NCI-H2081 treated with DMSO at 0.1 percent for 48 hours (cell line): Measurements from ENCODE around the gene ESD.
"Not testable (repeated sequence)": the region's sequence is repeated elsewhere in the genome, so short reads cannot be mapped to it uniquely, and the experiment has no call there.

Experiments used
- DNase-seq: peaks from one replicate; lab custom pipeline; 2025; lab: John Stamatoyannopoulos, UW

ESD gene, protein sequence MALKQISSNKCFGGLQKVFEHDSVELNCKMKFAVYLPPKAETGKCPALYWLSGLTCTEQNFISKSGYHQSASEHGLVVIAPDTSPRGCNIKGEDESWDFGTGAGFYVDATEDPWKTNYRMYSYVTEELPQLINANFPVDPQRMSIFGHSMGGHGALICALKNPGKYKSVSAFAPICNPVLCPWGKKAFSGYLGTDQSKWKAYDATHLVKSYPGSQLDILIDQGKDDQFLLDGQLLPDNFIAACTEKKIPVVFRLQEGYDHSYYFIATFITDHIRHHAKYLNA

GRCh38 chr13:46796515-46797474 lies at the start of gene ESD:
ESD (minus strand) TSS chr13:46797161; CDS start chr13:46791413, 5,748 bp downstream.
- peak; percentile 12 for DNase-seq

DNA sequence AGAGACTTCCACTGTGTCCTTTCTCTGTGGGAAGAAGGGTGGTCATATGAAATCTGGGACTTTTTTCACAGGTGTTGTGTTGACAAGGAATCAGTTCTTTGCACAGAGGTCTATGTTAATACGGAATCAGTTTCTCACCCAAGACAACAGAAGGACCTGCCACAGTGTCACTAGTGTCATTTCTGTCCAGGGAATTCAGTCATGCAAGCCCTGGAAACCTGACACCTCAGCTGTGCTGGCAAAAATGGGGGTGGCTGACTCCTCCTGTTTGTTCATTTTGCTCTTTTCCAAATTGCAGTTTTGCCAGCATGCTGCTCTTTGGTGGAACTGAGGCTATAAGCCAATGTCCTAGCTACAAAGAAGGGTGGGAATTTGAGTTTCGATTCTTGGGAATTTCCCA lies 49.8 kb upstream of the ESD start:
- no peak for DNase-seq

DNA sequence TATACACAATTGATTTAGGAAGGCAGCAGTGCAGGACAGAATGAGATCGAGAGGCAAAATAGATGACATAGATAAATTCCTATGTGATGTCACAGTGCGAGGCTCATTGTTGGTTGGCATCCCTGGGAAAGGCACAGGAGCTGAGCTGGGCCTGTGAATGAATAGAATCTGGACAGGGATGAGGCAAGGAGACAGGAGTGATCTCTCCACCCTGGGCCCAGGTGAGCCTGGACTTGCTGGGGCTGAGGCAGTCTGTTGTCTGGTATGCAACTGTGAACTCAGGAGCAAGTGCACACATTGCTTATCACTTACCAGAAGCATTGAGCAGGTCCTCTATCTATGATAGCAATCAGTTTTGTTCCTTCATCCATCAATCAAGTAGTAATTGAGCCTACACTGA lies 48.2 kb upstream of the ESD start:
- DNase-seq: no peak

DNA sequence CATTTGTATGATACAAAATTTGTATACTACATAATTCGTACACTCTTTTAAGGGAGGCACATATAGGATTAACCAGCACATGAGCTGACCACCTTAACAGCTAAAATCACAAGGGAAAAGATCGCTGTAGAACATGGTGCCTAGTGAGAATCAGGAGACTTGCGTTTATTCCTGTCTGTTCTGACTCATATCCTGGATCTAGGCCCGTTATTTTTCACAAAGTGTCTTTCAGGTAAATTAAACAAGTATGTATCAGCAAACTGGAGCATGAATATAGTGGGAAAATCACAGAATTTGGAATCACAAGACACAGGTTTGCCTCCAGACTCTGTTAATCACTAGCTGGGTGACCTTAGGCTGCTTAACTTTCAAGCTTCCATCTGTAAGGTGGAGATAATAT lies 47.5 kb upstream of the ESD start:
- no peak for DNase-seq

DNA sequence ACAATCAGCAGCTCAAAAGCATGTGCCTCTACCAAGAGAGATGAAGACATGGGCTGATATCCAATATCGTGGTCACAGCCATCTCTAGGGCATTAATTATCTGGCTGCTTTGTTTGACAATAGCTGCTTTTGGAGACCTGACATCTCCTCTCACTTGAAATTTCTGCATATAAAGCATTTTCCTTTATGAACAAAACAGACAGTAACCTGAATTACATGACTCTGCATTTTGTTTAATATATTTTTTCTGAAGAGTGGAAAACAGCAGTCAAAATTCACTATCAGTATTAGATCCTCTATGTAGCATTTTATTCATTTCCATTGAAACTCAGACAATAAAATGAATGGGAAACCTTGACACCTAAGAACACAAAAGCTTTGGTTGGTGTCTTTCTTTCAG lies 42.4 kb upstream of the ESD start:
- DNase-seq: no peak

DNA sequence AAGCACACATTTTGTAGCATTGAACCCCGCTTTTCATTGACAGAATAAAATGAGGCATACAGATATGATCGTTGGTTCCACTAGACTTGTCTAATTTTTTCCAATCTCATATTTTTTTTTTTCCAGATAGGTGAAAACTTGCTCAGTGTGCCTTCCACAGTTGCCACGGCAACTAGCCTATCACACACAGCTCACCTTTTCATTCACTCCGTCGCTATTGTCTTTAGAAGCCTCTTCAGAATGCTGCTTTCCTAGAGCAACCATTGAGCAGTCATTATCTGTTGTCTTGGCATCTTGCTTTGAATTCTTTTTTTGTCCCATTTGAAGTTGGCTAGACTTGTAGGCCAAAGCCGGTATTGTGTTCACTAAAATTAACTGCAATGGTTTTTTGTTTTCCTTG lies 37.7 kb upstream of the ESD start:
- DNase-seq: no peak

- DNase-seq: peak; percentile 6
These were observed 34.7 kb upstream of the ESD start for GRCh38 chr13:46831588-46832194.

DNA sequence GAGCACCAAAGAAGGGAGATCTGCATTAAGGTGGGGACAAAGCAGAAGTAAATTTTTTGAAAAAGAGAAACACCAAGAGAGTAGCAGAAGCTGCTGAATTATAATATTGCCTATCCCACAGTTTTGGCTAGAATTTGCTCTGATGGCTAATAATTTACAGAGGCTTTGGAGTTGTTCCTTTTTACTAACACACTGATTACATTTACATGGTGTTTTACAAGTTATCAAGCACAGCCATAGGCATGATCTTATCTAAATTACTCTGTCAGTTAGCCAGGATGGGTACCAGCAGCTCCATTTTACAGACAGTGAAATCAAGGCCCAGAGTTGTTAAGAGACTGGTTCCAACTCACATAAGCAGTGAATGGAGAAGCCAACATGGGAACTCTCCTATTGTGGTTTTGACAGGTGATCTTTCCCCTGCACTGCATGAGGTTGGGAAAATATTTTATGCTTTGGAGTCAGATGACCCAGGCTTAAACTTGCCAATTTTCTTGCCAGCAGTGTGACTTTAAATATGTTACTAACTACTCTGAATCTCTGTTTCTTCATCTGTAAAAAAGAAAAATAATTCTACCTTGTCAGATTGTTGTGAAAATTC lies 33.5 kb upstream of the ESD start:
- DNase-seq: no peak

GRCh38 chr13:46822551-46822950 lies 25.6 kb upstream of the ESD start:
- no peak for DNase-seq

DNA sequence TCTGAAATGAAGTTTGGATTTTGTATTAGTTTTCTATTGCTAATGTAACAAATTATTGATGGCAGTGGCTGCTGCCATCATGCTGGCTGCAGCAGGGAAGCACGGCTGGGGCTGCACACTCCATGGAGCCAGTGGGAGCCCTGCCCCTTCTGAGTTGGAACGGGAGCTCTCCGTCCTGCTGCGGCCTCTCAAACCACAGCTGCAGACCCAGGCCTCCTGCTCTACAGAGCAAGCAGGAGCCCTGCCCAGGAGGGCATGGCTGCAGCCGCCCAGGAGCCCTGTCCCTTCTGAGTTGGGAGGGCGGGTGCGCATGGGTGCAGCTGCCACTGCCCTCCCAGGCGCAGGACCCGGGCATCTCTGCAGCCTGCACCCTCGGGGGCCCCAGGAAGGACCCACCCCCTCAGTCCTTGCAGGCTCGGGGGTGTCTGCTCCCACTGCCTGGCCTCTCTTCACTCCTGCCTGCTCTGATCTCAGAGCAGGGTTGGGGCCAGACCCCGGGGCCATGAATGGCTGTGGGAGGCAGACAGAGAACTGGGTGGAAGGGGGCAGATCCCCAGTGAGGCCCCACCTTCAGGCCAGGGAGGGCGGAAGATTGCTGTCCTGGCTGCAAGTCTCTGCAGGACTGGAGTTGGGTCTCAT lies 21.0 kb upstream of the ESD start:
- no peak for DNase-seq

DNA sequence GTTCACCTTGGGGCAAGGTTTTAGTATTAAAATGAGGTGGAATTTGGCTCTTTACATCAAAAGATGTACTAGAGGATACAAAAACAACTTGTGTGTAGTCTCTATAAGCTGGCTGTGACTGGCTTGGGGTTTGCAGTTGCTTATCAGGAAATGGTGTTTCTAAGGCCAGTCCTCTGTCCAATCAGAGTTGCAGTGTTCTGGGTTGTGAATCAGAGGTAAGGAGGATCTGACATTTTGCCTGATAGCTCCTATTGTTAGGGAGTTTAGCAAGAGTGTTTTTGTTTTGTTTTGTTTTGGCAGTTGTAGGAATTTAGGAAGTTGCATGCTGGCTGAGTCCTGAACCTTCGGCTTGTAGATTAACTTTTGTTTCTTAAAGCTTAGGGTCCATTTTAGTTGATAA lies 20.1 kb upstream of the ESD start:
- no peak for DNase-seq

GRCh38 chr13:46816371-46816770 lies 19.4 kb upstream of the ESD start:
- no peak for DNase-seq

GRCh38 chr13:46812301-46812797 lies 15.4 kb upstream of the ESD start:
- no peak for DNase-seq

- no peak for DNase-seq
These were observed 13.5 kb upstream of the ESD start for GRCh38 chr13:46810440-46810839.

DNA sequence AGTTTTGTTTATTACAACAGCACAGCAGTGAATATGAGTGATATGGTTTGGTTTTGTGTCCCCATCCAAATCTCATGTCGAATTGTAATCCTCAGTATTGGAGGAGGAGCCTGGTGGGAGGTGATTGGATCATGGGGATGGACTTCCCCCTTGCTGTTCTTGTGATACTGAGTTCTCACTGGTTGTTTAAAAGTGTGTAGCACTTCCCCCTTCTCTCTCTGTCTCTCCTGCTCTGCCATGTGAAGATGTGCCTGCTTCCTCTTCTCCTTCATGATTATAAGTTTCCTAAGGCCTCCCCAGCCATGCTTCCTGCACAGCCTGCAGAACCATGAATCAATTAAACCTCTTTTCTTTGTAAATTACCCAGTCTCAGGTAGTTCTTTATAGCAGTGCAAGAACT lies 8.0 kb upstream of the ESD start:
- DNase-seq: not testable (repeated sequence)

GRCh38 chr13:46804391-46804815 lies 7.4 kb upstream of the ESD start:
- no peak for DNase-seq

- DNase-seq: no peak
These were observed 6.6 kb upstream of the ESD start for GRCh38 chr13:46803586-46803985.

- no peak for DNase-seq
These were observed 4.9 kb upstream of the ESD start for GRCh38 chr13:46801858-46802257.

DNA sequence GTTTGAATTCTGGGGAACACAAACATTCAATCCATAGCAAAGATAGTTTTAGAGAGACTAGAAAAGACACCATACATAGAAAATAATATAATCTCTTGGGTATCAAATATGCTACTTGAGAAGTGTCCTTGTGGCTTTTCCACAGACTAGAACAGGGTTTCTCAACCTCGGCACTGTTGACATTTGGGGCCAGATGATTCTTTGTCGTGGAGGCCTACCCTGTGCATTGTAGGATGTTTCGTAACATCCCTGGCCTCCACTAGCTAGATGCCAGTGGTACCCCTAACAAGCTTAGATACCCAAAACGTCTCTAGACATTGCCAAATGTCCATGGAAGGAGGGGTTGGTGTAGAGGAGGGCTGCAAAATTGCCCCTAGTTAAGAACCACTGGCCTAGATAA lies 2.2 kb upstream of the ESD start:
- DNase-seq: no peak

DNA sequence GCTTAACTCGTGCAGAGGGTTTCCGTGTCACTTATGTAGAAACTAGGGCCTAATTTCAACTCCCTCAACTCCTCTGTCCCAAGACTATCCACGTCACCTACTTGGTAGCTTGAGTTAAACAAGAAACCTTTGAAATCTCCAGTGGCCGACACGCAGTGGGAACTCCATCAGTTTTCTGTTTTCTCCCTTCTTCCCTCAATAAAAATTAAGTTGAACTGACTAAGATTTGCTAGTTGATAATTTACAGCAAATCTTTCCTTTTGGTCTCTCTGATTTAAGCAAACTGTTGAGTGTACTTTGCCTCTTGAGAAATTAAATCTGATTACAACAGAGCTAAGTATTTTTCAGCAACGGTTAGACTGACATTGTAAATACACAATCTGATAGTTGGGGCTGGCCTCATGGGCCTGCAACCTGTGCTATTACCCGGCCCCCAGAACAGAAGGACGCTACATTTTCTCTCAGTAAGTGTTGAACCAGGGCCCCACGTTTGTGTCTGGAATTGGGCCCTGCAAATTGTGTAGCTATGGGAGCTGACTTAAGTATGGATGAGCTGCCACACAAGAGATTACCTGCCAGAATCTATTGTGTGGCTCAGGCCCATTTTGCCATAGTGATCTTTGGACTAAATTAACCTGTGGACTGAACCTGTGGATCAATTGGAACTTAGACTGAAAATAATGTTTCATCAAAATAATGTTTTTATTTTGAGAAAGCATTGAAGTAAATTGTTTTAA lies 708 bp upstream of the ESD start:
- no peak for DNase-seq

GRCh38 chr13:46796129-46796514 lies 839 bp downstream of the ESD start:
- DNase-seq: no peak
